Motor neuron (in vitro differentiated cells): ENCODE measurements around the gene CAMP. TPM values are rescaled to one million over a fixed set of nuclear protein-coding genes. Genes with fewer than 3 reads are reported as not detected.
"Not testable (repeated sequence)": the region's sequence is repeated elsewhere in the genome, so short reads cannot be mapped to it uniquely, and the experiment has no call there.

ENCODE experiments used
- ATAC-seq, 8 experiments: fragments of 200-7000 bp; cut with Tn5 transposase; replicated peaks in 6 of 8; 2 replicates each; pipeline ENCODE4 v1.8.0; 2021; ENCODE audit warnings: mild to moderate bottlenecking in 8 of 8, moderate library complexity in 8 of 8
- H3K27ac ChIP-seq, 2 donors: fragments of 250-450 bp; sonication (Bioruptor Pico); 2 replicates each; pipeline ENCODE4 v1.9.0; 2021; ENCODE audit warnings: antibody characterized with exemption in 2 of 2, mild to moderate bottlenecking in 2 of 2, moderate library complexity in 1 of 2
- H3K4me1 ChIP-seq, 2 donors: fragments of 250-450 bp; sonication (Bioruptor Pico); replicated peaks in 1 of 2; 2 replicates each; pipeline ENCODE4 v1.6.1; 2021; ENCODE audit warnings: antibody characterized with exemption in 2 of 2, mild to moderate bottlenecking in 2 of 2, moderate library complexity in 1 of 2
- H3K4me3 ChIP-seq, 5 donors: fragments of 250-450 bp; sonication (Bioruptor Pico); 2 replicates each; pipeline ENCODE4 v1.9.0; 2021; ENCODE audit warnings: antibody characterized with exemption in 5 of 5, mild to moderate bottlenecking in 5 of 5, moderate library complexity in 4 of 5
- WGBS, 10 experiments: fragments of 450-650 bp; shearing (Covaris generic); methylation state at CpG; one replicate each; pipeline ENCODE4 v1.0.0; 2022; 5-methylcytosine and 5-hydroxymethylcytosine counted together
- in situ Hi-C, 9 experiments: fragments of 400-800 bp; cut with MboI; loops; one replicate each; pipeline ENCODE4 v1.15.0; 2021; ENCODE audit warnings: low sequenced_read_pairs in 9 of 9, low pct_unique_long_range_greater_than_20kb in 2 of 9; ENCODE audit not compliant: unreplicated experiment in 9 of 9
- total RNA-seq, 8 experiments: library from RNA; unstranded; fragments of 300-600 nt; gene quantifications; 2 replicates each; pipeline versions ENCODE4 v1.2.3 to v1.2.4, GENCODE V29; 2022

Gene CAMP
- total RNA-seq, 8 experiments from 2014 or later = 0.70 to 488 (median 6.5) TPM; not detected in 5

GRCh38 chr3:48270306-48270705 lies 47.0 kb downstream of the CAMP start:
- no peak overlapping the region for H3K27ac ChIP-seq
- no peak overlapping the region for H3K4me3 ChIP-seq
- H3K4me1 ChIP-seq = peaks cover 0 to 3% of the 10 kb centered on the region in 2 donors
- in situ Hi-C loops = loop anchor here in 5 of 9 experiments (10.0 to 25.0 kb wide), 2 partner anchors 164 to 167 kb away; partner anchors contain the start of genes PLXNB1 (in 5 of the 5), ATRIP (in 4 of the 5), CCDC51 (in 4 of the 5) and TMA7 (in 4 of the 5)
- 50 to 100% (median 100%) methylated on average over 1 to 2 of the region's 2 CpGs; no CpG with 5 or more reads in 3 of the 10 experiments for WGBS, 10 experiments
- ATAC-seq = no peak

- WGBS, 10 experiments = 87 to 100% (median 100%) methylated on average over 1 to 9 of the region's 10 CpGs; no CpG with 5 or more reads in 1 of the 10 experiments
- not testable (repeated sequence) for H3K4me1 ChIP-seq, ATAC-seq, H3K4me3 ChIP-seq, H3K27ac ChIP-seq
- in situ Hi-C loops = loop anchor here in 5 of 9 experiments (10.0 to 25.0 kb wide), 2 partner anchors 164 to 166 kb away; partner anchors contain the start of genes PLXNB1 (in 5 of the 5), ATRIP (in 4 of the 5), CCDC51 (in 4 of the 5) and TMA7 (in 4 of the 5)
These were observed 47.9 kb downstream of the CAMP start for GRCh38 chr3:48271223-48271622.

DNA sequence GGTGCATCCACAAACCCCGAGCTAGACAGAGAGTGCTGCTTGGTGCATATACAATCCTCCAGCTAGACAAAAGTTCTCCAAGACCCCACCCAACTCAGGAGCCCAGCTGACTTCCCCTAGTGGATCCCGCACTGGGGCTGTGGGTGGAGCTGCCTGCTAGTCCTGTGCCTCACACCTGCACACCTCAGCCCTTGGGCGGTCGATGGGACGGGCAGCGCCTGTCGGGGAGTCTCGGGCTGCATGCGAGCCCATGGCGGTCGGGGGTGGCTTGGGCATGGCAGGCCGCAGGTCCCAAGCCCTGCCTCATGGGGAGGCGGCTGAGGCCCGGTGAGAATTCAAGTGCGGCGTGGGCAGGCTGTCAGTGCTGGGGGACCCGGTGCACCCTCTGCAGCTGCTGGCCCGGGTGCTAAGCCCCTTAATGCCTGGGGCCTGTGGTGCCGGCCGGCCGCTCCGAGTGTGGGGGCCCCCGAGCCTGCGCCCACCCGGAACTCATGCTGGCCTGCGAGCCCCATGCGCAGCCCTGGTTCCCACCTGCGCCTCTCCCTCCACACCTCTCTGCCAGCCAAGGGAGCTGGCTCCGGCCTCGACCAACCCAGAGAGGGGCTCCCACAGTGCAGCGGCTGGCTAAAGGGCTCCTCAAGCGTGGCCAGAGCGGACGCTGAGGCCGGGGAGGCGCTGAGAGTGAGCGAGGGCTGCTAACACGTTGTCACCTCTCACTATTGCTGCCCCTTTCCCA lies 48.6 kb downstream of the CAMP start:
- H3K27ac ChIP-seq = no peak overlapping the region
- no peak overlapping the region for H3K4me3 ChIP-seq
- in situ Hi-C loops = loop anchor here in 5 of 9 experiments (10.0 to 25.0 kb wide), 2 partner anchors 163 to 165 kb away; partner anchors contain the start of genes PLXNB1 (in 5 of the 5), ATRIP (in 4 of the 5), CCDC51 (in 4 of the 5) and TMA7 (in 4 of the 5)
- peaks cover 6 to 7% of the 10 kb centered on the region in 2 donors for H3K4me1 ChIP-seq
- 90 to 100% (median 100%) methylated on average over 1 to 5 of the region's 38 CpGs; no CpG with 5 or more reads in 6 of the 10 experiments for WGBS, 10 experiments
- ATAC-seq = no peak

- in situ Hi-C loops = loop anchor here in 5 of 9 experiments (10.0 to 25.0 kb wide), 2 partner anchors 161 to 164 kb away; partner anchors contain the start of genes PLXNB1 (in 5 of the 5), ATRIP (in 4 of the 5), CCDC51 (in 4 of the 5) and TMA7 (in 4 of the 5)
- 0 to 67% (median 16%) methylated on average over 1 to 6 of the region's 9 CpGs; no CpG with 5 or more reads in 2 of the 10 experiments for WGBS, 10 experiments
- Histone ChIP-seq H3K4me3 (no peak overlapping the region), H3K27ac (no peak overlapping the region), H3K4me1 (peaks cover 15 to 17% of the 10 kb centered on the region in 2 donors)
- peak; percentile 9 to 88 (median 68) for ATAC-seq
These were observed 50.4 kb downstream of the CAMP start for GRCh38 chr3:48273594-48274211.

- ATAC-seq = no peak
- WGBS, 10 experiments = 25 to 100% (median 97%) methylated on average over 2 to 3 of the region's 10 CpGs; no CpG with 5 or more reads in 4 of the 10 experiments
- in situ Hi-C loops = loop anchor here in 5 of 9 experiments (10.0 to 25.0 kb wide), 2 partner anchors 160 to 163 kb away; partner anchors contain the start of genes PLXNB1 (in 5 of the 5), ATRIP (in 4 of the 5), CCDC51 (in 4 of the 5) and TMA7 (in 4 of the 5)
- no peak overlapping the region for H3K27ac ChIP-seq
- H3K4me3 ChIP-seq = no peak overlapping the region
- peaks cover 18 to 22% of the 10 kb centered on the region in 2 donors for H3K4me1 ChIP-seq
These were observed 51.2 kb downstream of the CAMP start for GRCh38 chr3:48274452-48274851.

Other genes starting within 250 kb of the CAMP start
- gene MAP4, start 207.1 kb upstream of the CAMP start, total RNA-seq = 100 to 1,000 TPM in 7 of 8 experiments, 10 to 100 TPM in 1; 62.7 to 256 (median 142) TPM
- 10 to 100 TPM in 6 of 8 experiments, 1 to 10 TPM in 2; 3.7 to 33.8 (median 13.2) TPM for gene CDC25A, start 35.1 kb upstream of the CAMP start, total RNA-seq
- gene ZNF589, start 17.6 kb downstream of the CAMP start, total RNA-seq = 10 to 100 TPM; 12.7 to 35.7 (median 18.0) TPM
- 10 to 100 TPM; 17.1 to 28.5 (median 21.5) TPM for gene NME6, start 77.9 kb downstream of the CAMP start, total RNA-seq
- gene SPINK8, start 110.2 kb downstream of the CAMP start, total RNA-seq = not detected
- gene FBXW12, start 148.7 kb downstream of the CAMP start, total RNA-seq = under 1 TPM in 7 of 8 experiments, not detected in 1; 0.15 to 0.96 (median 0.38) TPM
- 10 to 100 TPM; 20.1 to 54.4 (median 34.7) TPM for gene PLXNB1, start 206.6 kb downstream of the CAMP start, total RNA-seq
- 10 to 100 TPM; 14.9 to 90.4 (median 20.4) TPM for gene CCDC51, start 216.6 kb downstream of the CAMP start, total RNA-seq
- gene TMA7, start 216.8 kb downstream of the CAMP start, total RNA-seq = 100 to 1,000 TPM; 375 to 754 (median 499) TPM
- 10 to 100 TPM in 2 of 8 experiments, 1 to 10 TPM in 6; 3.9 to 11.7 (median 5.7) TPM for gene ATRIP, start 223.2 kb downstream of the CAMP start, total RNA-seq